ENCODE measurements around the gene CDON.

DNA sequence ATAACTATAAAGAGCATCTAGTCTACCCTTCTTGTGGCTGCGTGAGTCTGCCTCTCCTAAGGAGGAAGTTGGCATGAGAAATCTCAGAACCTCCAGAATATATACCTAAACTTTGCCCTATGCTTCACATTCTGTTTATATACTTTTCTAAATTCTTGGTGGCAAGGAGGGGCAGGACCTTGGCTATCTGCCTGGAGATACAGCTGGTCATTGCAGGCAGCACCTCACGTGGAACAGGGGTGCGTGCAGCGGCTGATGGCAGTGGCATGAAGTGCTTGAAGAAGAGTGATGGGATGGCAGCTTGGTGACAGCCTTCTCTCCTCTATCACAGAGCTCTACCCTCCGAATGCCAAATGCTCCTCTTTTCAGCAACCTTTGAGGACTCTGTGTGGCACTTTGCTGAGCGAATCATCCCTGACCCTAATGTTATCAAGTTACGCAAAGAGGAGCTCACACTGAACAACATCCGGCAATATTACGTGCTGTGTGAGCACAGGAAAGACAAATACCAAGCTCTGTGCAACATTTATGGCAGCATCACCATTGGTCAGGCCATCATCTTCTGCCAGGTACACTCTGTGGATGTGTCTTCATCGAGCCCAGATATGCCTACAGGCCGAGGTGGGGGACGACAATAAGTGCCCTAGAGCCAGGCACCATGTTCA is 145.9 kb downstream of the CDON start:
- TF ChIP-seq, protein P1, sequence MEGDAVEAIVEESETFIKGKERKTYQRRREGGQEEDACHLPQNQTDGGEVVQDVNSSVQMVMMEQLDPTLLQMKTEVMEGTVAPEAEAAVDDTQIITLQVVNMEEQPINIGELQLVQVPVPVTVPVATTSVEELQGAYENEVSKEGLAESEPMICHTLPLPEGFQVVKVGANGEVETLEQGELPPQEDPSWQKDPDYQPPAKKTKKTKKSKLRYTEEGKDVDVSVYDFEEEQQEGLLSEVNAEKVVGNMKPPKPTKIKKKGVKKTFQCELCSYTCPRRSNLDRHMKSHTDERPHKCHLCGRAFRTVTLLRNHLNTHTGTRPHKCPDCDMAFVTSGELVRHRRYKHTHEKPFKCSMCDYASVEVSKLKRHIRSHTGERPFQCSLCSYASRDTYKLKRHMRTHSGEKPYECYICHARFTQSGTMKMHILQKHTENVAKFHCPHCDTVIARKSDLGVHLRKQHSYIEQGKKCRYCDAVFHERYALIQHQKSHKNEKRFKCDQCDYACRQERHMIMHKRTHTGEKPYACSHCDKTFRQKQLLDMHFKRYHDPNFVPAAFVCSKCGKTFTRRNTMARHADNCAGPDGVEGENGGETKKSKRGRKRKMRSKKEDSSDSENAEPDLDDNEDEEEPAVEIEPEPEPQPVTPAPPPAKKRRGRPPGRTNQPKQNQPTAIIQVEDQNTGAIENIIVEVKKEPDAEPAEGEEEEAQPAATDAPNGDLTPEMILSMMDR (IDR thresholded peaks at IDR 0.05) = no peak
- no peak for TF ChIP-seq POLR2A (IDR thresholded peaks at IDR 0.05)

All from body of pancreas (tissue), 4 donors.